ENCODE results near the gene ITPR3.

Gene ITPR3

GRCh38 chr6:33688451-33689147 lies 67.5 kb downstream of the ITPR3 start:
- no peak for DNase-seq

GRCh38 chr6:33689148-33689494 lies 68.0 kb downstream of the ITPR3 start:
- no peak for DNase-seq

GRCh38 chr6:33689879-33690278 lies 68.8 kb downstream of the ITPR3 start:
- DNase-seq, result no peak

GRCh38 chr6:33690766-33691165 lies 69.6 kb downstream of the ITPR3 start:
- no peak for DNase-seq

- DNase-seq, result no peak
These were observed 70.4 kb downstream of the ITPR3 start for GRCh38 chr6:33691456-33692077.

- DNase-seq, result no peak
These were observed 71.1 kb downstream of the ITPR3 start for GRCh38 chr6:33692078-33692759.

GRCh38 chr6:33692760-33693158 lies 71.6 kb downstream of the ITPR3 start:
- DNase-seq, result no peak

- no peak for DNase-seq
These were observed 72.3 kb downstream of the ITPR3 start for GRCh38 chr6:33693186-33694105.

- DNase-seq, result no peak
These were observed 73.3 kb downstream of the ITPR3 start for GRCh38 chr6:33694401-33694931.

- DNase-seq, result no peak
These were observed 73.9 kb downstream of the ITPR3 start for GRCh38 chr6:33694977-33695376.

- DNase-seq, result no peak
These were observed 74.3 kb downstream of the ITPR3 start for GRCh38 chr6:33695451-33695887.

GRCh38 chr6:33696076-33696475 lies 75.0 kb downstream of the ITPR3 start:
- DNase-seq, result no peak

GRCh38 chr6:33696548-33697518 lies 75.7 kb downstream of the ITPR3 start:
- DNase-seq, result no peak

GRCh38 chr6:33697845-33698244 lies 76.7 kb downstream of the ITPR3 start:
- DNase-seq, result no peak

- DNase-seq, result no peak
These were observed 77.4 kb downstream of the ITPR3 start for GRCh38 chr6:33698494-33698893.

GRCh38 chr6:33699131-33699530 lies 78.0 kb downstream of the ITPR3 start:
- no peak for DNase-seq

GRCh38 chr6:33699739-33700138 lies 78.6 kb downstream of the ITPR3 start:
- DNase-seq, result no peak

GRCh38 chr6:33700391-33701050 lies 79.4 kb downstream of the ITPR3 start:
- no peak for DNase-seq

- no peak for DNase-seq
These were observed 81.3 kb downstream of the ITPR3 start for GRCh38 chr6:33702345-33702977.
